A204.1 (cell line): ENCODE results near the gene TMEM255A.

ENCODE experiments used
- FAIRE-seq: peaks from 2 replicates; lab custom pipeline; 2012; peaks lifted over from hg19 to GRCh38; lab: Jason Lieb, UNC

The TMEM255A gene

DNA sequence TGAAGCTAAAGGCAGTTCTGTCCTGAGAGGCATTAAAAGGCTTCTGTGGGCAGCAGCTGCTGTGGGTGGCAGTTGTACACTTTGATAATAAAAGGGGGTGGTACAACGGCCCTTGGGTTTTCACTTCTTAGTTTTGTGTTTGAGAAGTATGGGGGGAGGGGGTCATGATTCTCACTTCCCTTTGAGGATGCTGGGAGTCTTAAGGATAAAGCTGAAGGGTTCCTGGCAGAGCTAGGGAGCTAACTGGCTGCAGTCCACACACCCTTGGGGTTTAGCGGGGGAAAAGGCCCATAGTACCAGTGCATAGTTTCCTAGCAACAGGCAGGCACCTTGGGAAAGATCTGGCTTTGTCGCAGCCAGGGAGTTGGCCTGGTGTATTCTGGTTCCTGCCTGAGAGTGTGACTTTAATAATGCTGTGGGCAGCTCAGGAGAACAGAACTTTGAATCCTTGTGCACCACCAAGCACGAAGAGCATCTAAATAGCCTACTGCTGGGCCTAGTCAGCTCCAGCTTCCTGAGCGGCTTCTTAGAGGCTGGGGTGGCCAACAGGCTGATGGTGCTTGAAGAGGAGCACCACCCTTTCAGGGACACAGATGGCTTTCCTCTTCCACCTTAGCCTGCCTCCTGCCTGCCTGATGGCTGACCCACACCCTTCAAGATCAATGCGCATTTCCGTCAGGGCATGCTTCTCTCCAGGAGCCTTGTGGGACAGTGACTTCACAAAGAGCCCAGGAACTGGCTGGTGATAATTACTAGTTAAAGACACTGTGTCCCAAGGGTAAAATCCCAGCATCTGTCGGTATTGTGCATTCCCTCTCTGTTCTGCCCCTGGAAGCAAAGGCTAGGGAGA is 48.2 kb downstream of the TMEM255A start:
- FAIRE-seq, result no peak

DNA sequence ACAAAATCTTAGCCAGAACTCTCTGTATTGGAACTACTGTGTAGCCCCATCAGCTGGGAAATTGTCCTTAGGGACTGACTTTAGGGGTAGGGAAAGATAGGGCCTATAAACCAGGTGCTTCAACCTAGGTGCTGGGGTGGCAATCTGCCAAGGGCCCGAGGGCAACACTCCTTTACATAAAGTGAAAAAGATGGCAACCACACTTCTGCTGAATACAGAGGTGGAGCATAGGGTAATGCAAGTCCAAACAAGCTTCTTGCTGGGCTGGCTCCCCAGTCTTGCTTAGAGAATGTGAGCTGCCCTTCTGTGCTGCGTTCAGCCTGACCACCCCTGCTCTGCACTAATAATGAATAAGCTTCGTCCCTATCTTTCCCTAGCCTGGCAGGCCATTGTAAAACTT is 50.9 kb downstream of the TMEM255A start:
- FAIRE-seq, result no peak

DNA sequence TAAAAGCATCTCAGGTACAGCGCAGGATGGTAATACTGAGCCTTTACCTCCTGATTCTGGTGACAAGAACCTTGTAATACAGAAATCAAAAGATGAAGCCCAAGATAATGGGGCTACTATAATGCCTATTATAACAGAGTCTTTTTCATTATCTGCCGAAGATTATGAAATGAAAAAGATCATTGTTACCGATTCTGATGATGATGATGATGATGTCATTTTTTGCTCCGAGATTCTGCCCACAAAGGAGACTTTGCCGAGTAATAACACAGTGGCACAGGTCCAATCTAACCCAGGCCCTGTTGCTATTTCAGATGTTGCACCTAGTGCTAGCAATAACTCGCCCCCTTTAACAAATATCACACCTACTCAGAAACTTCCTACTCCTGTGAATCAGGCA is 57.5 kb downstream of the TMEM255A start:
- no peak for FAIRE-seq

GRCh38 chrX:120251471-120252011 is 59.7 kb downstream of the TMEM255A start:
- FAIRE-seq, result no peak

DNA sequence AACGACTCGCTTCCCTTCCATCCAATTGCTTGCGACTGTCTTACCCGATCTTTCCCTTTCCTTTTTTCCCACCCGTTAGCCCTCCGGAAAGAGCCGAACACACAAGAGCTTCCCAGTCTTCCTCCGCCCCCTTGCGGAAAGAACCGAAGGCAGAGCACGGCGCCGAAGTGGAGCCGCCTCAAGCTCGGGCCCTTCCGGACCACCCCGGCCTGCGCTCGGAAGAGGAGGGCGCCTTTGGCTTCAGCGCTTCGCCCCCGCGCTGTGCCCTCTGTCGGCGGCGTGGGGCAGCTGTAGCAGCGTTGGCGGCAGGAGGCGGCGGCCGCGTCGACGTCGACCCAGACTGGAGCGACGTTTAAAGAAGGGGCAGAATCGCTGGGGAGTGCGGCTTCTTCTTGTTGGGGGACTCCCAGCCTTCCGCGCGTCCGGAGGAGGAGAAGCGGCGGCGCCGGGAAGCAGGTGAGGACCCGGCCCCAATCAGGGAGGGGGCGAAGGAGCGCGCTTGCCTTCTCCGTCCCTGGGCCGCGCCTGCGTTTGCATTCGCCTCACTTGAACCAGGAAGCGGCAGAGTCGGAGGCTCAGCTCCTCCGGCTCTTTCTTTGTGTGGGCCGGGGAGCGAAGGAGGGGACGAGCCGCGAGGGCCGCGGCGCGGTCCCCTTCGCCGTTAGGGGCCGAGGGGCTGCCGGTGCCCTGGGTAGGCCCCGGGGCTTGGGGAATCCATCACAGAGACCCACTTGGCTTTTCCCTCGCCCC is 60.6 kb downstream of the TMEM255A start, which contains the start of gene ZBTB33:
TSS of gene ZBTB33 (plus strand) at position 291 of the 750 bp plus-strand sequence. CDS start 2,604 bp downstream, outside the sequence.
- peak; percentile 91 for FAIRE-seq

DNA sequence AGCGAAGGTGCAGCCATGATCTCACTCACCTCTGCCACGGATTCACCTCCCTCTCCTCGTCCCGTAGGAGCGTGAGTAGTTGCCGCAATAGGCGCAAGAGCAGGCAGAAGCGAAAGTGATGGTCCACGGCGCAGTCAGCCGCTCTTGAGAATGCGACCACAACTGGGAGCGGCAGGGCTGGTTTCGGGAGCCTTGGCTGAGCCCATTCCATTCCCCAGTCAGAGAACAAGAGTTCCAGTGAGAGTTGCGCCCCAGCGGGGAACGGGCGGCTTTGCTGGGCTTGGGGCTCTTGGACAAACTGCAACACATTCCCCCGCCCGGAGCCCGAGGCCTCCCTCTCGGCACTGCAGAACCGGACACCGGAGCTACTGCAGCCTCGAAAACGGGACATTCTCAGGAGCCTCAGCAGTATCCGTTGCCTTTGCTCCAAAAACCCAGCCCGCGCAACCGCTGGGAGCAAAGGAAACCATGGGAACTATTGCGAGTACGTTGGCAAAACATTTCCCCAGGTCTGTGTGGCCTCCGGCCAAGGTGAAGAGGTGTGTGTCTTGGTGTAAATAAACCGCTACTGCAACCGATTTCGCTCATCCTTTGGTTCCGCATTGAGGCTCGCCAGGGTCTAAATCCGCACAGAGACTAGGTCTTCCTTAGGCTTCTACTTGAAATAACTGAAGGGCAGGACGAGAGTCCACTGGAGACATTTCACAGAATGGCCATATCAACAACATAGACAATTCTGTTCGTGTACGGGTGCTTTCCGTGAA is 66.3 kb downstream of the TMEM255A start:
- FAIRE-seq, result no peak

- no peak for FAIRE-seq
Measured at GRCh38 chrX:120244395-120244734, 66.9 kb downstream of the TMEM255A start.

DNA sequence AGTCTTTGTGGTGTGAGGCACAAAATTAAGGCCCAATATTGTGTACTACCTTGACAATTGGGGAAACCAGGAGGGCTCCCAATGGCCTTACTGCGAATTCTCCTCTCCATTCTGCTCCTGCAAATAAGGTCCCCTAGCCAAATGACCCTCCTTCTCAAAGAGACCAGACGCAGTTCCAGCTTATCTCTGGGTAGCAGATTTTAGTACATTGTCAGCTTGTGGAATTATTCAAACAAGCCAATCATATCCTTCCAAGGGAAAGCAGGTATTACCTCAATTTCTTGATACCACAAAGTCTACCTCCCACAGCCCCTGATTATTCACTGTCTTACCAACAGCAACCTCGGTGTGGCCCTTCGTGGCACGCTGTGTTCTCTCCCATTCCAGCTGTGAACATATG is 68.4 kb downstream of the TMEM255A start:
- no peak for FAIRE-seq

DNA sequence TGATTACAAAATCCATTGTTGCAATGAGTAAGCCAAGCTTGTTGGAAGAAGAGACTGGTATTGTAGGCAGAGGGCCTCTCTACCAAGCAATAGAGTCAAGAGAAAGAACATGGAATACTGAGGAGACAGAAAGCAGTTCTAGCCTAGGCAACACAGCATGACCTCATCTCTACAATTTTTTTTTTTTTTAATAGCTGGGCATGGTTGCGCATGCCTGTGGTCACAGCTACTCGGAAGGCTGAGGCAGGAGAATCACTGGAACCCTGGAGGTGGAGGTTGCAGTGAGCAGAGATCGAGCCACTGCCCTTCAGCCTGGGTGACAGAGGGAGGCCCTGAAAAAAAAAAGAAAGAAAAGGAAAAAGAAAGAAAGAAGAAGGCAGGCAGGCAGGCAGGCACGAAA is 72.3 kb downstream of the TMEM255A start:
- no peak for FAIRE-seq

- FAIRE-seq, result no peak
Measured at GRCh38 chrX:120236687-120237479, 74.4 kb downstream of the TMEM255A start.

DNA sequence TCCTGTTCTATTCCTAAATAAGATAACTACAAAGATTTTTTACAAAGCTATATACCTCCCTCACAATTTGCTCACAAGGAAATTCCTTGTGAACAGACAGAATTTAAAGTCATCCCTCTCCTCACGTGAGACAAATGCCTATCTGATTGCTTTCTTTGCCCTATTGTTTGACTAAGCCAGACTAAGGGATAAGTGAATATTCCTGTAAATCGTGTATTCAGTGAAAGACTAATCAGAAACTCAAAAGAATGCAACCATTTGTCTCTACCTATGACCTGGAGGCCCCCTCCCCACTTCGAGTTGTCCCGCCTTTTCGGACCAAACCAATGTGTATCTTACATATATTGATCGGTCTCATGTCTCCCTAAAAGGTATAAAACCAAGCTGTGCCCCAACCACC is 76.0 kb downstream of the TMEM255A start:
- no peak for FAIRE-seq

GRCh38 chrX:120228187-120228908 is 82.9 kb downstream of the TMEM255A start:
- no peak for FAIRE-seq

GRCh38 chrX:120224388-120224787 is 86.9 kb downstream of the TMEM255A start:
- no peak for FAIRE-seq

DNA sequence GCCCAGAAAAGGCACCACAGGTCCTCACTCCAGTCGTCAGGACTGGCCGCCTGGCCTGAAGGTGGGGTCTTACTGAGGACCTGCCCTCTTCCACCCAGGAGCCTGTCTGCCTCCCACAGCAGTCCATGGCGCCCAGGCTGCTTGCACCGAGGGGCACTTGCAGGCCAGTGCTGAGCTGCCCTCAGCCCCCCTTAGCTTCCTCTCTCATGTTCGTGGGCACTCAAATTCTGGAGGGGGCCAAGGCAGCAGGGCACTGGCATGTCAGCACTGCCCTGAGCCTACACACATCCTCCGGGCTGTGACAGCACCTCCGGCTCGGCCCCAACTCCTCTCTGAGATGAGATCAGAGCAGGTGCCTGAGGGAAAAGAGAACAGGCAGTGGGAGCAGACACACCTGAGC is 87.9 kb downstream of the TMEM255A start:
- FAIRE-seq, result no peak

- FAIRE-seq, result peak; percentile 60
Measured at GRCh38 chrX:120213438-120214265, 97.6 kb downstream of the TMEM255A start.
